ENCODE data around the gene UTS2R.

DNA sequence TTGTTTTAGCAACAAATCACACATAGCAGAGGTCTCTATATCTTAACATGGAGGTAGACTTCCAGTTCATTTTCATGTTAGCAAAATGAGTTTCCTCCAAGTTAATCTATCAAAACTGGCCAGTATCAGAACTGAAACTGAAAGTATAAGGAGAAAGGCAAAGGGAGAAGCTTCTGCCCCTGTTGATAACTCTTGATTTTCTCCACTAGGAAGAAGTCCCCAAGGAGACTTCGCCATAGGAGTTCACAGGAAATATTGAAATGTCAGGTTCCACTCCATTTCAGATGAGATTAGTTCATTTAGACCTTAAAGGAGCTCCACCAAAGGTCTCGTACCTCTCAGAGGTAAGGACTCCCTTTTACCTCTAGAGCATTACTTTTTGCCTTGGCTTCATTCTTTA, 48.0 kb downstream of the UTS2R start:
- TF ChIP-seq, protein P1, sequence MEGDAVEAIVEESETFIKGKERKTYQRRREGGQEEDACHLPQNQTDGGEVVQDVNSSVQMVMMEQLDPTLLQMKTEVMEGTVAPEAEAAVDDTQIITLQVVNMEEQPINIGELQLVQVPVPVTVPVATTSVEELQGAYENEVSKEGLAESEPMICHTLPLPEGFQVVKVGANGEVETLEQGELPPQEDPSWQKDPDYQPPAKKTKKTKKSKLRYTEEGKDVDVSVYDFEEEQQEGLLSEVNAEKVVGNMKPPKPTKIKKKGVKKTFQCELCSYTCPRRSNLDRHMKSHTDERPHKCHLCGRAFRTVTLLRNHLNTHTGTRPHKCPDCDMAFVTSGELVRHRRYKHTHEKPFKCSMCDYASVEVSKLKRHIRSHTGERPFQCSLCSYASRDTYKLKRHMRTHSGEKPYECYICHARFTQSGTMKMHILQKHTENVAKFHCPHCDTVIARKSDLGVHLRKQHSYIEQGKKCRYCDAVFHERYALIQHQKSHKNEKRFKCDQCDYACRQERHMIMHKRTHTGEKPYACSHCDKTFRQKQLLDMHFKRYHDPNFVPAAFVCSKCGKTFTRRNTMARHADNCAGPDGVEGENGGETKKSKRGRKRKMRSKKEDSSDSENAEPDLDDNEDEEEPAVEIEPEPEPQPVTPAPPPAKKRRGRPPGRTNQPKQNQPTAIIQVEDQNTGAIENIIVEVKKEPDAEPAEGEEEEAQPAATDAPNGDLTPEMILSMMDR (optimal IDR thresholded peaks at IDR 0.05 in 1 of 3, IDR thresholded peaks at IDR 0.05 in 1 of 3, conservative IDR thresholded peaks at IDR 0.05 in 1 of 3; ENCODE audit: extremely low read depth in 1 of 3, insufficient read depth in 2 of 3, low read length in 3 of 3), result no peak
- no peak for TF ChIP-seq EZH2 (IDR thresholded peaks at IDR 0.05; ENCODE audit: low read length)
